SW 1271 (cell line): ENCODE data around the gene TAF1A.

Experiments
- DNase-seq, 2 experiments: peaks; one replicate each; lab custom pipeline; 2025; lab: John Stamatoyannopoulos, UW

The TAF1A gene

GRCh38 chr1:222535455-222535854 lies 54.3 kb downstream of the TAF1A start:
- DNase-seq = no peak

DNA sequence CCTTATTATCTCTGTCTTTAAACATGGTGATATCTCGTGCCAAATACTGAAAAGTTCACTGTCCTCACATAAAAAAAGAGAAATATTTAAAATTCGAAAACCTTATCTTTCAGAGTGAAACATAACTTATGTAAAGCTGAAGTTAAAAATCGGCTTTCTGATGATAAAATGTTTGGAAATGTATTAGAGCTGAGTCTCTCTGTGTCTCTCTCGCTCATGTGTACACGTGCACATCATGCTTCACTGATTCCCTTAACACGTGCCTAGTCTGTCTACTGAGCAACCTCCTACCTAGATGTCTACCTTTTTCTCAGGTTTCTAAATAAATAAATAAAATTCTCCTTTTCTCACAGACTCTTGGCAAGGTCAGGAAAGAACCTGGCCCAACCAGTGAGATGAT lies 58.9 kb downstream of the TAF1A start:
- no peak for DNase-seq

DNA sequence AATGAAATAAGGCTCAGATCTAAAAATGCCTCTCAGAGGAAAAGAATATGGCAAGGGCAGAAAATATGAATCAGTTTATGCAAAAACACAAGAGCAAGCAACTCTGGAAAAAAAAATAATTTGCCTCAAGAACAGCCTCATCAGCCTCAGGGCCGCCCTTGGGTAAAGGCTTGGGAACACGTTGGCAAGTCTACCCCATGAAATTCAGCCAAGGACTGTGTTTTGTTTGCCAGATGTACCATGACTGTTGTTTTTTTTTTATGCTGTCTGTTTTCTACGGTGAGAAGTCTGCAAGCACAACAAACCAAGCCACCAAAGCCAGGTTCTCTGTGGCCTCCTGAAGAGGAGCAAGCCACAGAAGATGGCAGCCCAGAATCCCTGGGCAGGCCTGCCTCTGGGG lies 59.8 kb downstream of the TAF1A start:
- DNase-seq = no peak

- DNase-seq = no peak
Measured at GRCh38 chr1:222529181-222529580, 60.6 kb downstream of the TAF1A start.

GRCh38 chr1:222525951-222526350 lies 63.8 kb downstream of the TAF1A start:
- no peak for DNase-seq

- DNase-seq = no peak
Measured at GRCh38 chr1:222523852-222524251, 65.9 kb downstream of the TAF1A start.

GRCh38 chr1:222522105-222522915 lies 67.4 kb downstream of the TAF1A start:
- no peak for DNase-seq

DNA sequence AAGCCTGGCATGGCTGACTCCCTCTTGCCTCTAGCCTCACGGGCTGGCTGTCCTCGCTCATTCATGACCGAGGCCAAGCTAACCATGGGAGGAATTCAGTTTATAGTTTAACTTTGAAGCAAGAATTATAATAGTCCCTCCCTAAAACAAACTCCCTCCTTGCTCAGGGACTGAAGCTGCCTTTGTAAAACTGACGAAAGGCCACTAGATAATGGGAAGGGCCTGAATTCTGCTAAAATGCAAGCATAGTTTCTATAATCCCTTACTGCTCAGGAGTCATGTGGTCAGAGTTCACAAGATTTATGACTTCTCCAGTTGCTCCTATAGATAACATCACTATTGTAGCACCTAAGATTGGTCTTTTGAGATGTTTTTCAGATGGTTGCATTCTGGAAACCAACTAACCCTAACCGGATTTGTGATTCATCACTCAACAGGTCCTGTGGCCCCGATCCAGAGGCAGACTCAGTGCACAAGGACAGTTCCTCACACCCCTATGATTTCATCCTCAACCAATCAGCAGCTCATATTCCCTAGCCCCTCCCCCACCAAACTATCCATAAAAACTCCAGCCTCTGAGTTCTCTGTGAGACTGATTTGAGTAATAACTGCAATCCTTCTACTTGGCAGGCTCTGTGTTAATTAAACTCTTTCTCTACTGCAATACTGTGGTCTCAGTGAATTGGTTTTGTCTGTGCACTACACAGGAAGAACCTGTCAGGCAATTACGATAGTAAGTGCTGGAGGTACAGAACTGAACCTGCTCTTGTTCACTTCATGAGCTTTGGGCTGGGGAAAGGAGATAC lies 68.2 kb downstream of the TAF1A start:
- no peak for DNase-seq
